Neural progenitor cell (in vitro differentiated cells): ENCODE results near the gene CHGA.

ENCODE experiments used
- EZH2 ChIP-seq: fragments of 200-600 bp; sonication (generic); IDR thresholded peaks from 2 replicates; pipeline ENCODE4 v1.6.1; 2017; ENCODE audit warnings: antibody characterized with exemption, mild to moderate bottlenecking, moderate library complexity
- TF ChIP-seq, protein P1 (sequence below): fragments of 200-600 bp; sonication (generic); IDR thresholded peaks from 2 replicates; pipeline ENCODE4 v1.5.1; 2017; ENCODE audit warnings: antibody characterized with exemption, mild to moderate bottlenecking

GRCh38 chr14:92925446-92925845 lies 2.5 kb downstream of the CHGA start:
- TF ChIP-seq, protein P1, sequence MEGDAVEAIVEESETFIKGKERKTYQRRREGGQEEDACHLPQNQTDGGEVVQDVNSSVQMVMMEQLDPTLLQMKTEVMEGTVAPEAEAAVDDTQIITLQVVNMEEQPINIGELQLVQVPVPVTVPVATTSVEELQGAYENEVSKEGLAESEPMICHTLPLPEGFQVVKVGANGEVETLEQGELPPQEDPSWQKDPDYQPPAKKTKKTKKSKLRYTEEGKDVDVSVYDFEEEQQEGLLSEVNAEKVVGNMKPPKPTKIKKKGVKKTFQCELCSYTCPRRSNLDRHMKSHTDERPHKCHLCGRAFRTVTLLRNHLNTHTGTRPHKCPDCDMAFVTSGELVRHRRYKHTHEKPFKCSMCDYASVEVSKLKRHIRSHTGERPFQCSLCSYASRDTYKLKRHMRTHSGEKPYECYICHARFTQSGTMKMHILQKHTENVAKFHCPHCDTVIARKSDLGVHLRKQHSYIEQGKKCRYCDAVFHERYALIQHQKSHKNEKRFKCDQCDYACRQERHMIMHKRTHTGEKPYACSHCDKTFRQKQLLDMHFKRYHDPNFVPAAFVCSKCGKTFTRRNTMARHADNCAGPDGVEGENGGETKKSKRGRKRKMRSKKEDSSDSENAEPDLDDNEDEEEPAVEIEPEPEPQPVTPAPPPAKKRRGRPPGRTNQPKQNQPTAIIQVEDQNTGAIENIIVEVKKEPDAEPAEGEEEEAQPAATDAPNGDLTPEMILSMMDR, result no peak
- no peak for TF ChIP-seq EZH2
